B cell (primary cell): ENCODE results near the gene P2RY6. TPM values are rescaled to one million over a fixed set of nuclear protein-coding genes. Genes with fewer than 3 reads are reported as not detected.

Experiments used
- ATAC-seq: fragments of 200-7000 bp; cut with Tn5 transposase; one replicate; pipeline ENCODE4 v1.10.0; 2021; ENCODE audit warnings: low read depth, mild to moderate bottlenecking, moderate number of reproducible peaks, moderate library complexity
- CTCF ChIA-PET: fragments of 350-600 bp; sonication (Branson Sonifier 250); formaldehyde crosslinking; loops from one replicate; lab custom pipeline; 2021; ENCODE audit warnings: antibody characterized with exemption, inconsistent platforms; lab: Charles Lee
- POLR2A ChIA-PET: fragments of 350-600 bp; sonication (Branson Sonifier 250); formaldehyde crosslinking; loops from one replicate; lab custom pipeline; 2021; ENCODE audit warnings: antibody characterized with exemption; lab: Charles Lee
- DNase-seq: peaks from one replicate; pipeline ENCODE4 v3.0.0; 2013
- H2AFZ ChIP-seq: 2 replicates; pipeline ENCODE4 v1.6.1; 2012; ENCODE audit warnings: mild to moderate bottlenecking, low read depth, low read length; ENCODE audit not compliant: insufficient read depth, poor library complexity, severe bottlenecking
- H3K27ac ChIP-seq, 2 donors: 1 replicate in 1 of 2; 2 replicates in 1 of 2; pipeline ENCODE4 v1.5.1; 2012 to 2013; ENCODE audit warnings: low read length in 2 of 2, mild to moderate bottlenecking in 2 of 2, moderate library complexity in 1 of 2
- H3K27me3 ChIP-seq, 4 experiments: fragments of 200-600 bp in 1 of 4; sonication (generic) in 1 of 4; replicated peaks in 1 of 4; 1 replicate in 2 of 4; 2 replicates in 2 of 4; pipeline versions ENCODE4 v1.6.1 to v1.7.0; 2013 to 2016; ENCODE audit warnings: low read length in 3 of 4, mild to moderate bottlenecking in 2 of 4, mixed read lengths in 1 of 4, moderate library complexity in 1 of 4; ENCODE audit not compliant: insufficient read depth in 4 of 4, control insufficient read depth in 3 of 4; ENCODE audit errors: control extremely low read depth in 1 of 4
- H3K36me3 ChIP-seq, 2 experiments: replicated peaks in 1 of 2; 1 replicate in 1 of 2; 2 replicates in 1 of 2; pipeline versions ENCODE4 v1.6.1 to v1.7.1; 2013; ENCODE audit warnings: low read length in 1 of 2; ENCODE audit not compliant: insufficient read depth in 2 of 2, control insufficient read depth in 1 of 2; ENCODE audit errors: control extremely low read depth in 1 of 2, extremely low read depth in 1 of 2
- H3K4me1 ChIP-seq, 2 donors: fragments of 200-600 bp in 1 of 2; sonication (generic) in 1 of 2; 1 replicate in 1 of 2; 2 replicates in 1 of 2; pipeline versions ENCODE4 v1.5.1 to v1.6.1; 2013 to 2017; ENCODE audit warnings: low read length in 2 of 2; ENCODE audit not compliant: control insufficient read depth in 2 of 2, insufficient read depth in 2 of 2
- H3K4me2 ChIP-seq: replicated peaks from 2 replicates; pipeline ENCODE3; 2012; ENCODE audit warnings: mild to moderate bottlenecking, low read depth, low read length; ENCODE audit not compliant: poor library complexity, severe bottlenecking
- H3K4me3 ChIP-seq, 5 experiments: fragments of 200-600 bp in 1 of 5; sonication (generic) in 1 of 5; 1 replicate in 3 of 5; 2 replicates in 2 of 5; pipeline versions ENCODE4 v1.5.1 to v1.7.0; 2011 to 2016; ENCODE audit warnings: low read length in 4 of 5, mild to moderate bottlenecking in 4 of 5, low read depth in 2 of 5, control low read depth in 1 of 5, moderate library complexity in 1 of 5; ENCODE audit not compliant: insufficient read depth in 1 of 5; ENCODE audit errors: control extremely low read depth in 1 of 5, extremely low read depth in 1 of 5
- H3K79me2 ChIP-seq: fragments of 200-600 bp; sonication (generic); one replicate; pipeline ENCODE4 v1.6.0; 2016; ENCODE audit warnings: low read length; ENCODE audit not compliant: control insufficient read depth, insufficient read depth
- H3K9ac ChIP-seq: fragments of 200-600 bp; sonication (generic); 2 replicates; pipeline ENCODE4 v1.6.1; 2017; ENCODE audit warnings: mild to moderate bottlenecking, low read length, moderate library complexity
- H3K9me3 ChIP-seq, 3 donors: one replicate each; pipeline versions ENCODE4 v1.6.1 to v1.7.1; 2013; ENCODE audit warnings: low read length in 2 of 3; ENCODE audit not compliant: control insufficient read depth in 2 of 3, insufficient read depth in 1 of 3; ENCODE audit errors: control extremely low read depth in 1 of 3
- H4K20me1 ChIP-seq: 2 replicates; pipeline ENCODE4 v1.6.0; 2012; ENCODE audit warnings: mild to moderate bottlenecking, low read length; ENCODE audit not compliant: insufficient read depth, control insufficient read depth, poor library complexity, severe bottlenecking
- H3K27ac Mint-ChIP-seq: one replicate; pipeline ENCODE4 v1.8.0; 2021; ENCODE audit warnings: mixed read lengths
- H3K27me3 Mint-ChIP-seq: one replicate; pipeline ENCODE4 v1.8.0; 2021; ENCODE audit warnings: mixed read lengths
- H3K4me1 Mint-ChIP-seq: one replicate; pipeline ENCODE4 v1.8.0; 2021; ENCODE audit warnings: mixed read lengths
- H3K4me3 Mint-ChIP-seq: one replicate; pipeline ENCODE4 v1.8.0; 2021; ENCODE audit warnings: mixed read lengths
- H3K9me3 Mint-ChIP-seq: one replicate; pipeline ENCODE4 v1.8.0; 2022; ENCODE audit warnings: mixed read lengths; ENCODE audit not compliant: insufficient read depth
- EZH2 ChIP-seq: IDR thresholded peaks from 2 replicates; pipeline ENCODE4 v1.6.1; 2012; ENCODE audit warnings: borderline replicate concordance, low read depth, mild to moderate bottlenecking, moderate library complexity, low read length; ENCODE audit not compliant: insufficient read depth, poor library complexity, severe bottlenecking
- WGBS: methylation state at CpG from one replicate; pipeline ENCODE4 v1.1.5; 2013; ENCODE audit warnings: missing lambda C conversion rate; ENCODE audit not compliant: insufficient coverage; 5-methylcytosine and 5-hydroxymethylcytosine counted together
- intact Hi-C: fragments of 100-400 bp; cut with micrococcal nuclease; formaldehyde crosslinking; loops from one replicate; pipeline ENCODE4 v1.10.0; 2022
- polyA plus RNA-seq: library from polyadenylated mRNA; depleted of rRNA; stranded (reverse); fragments of >200 nt; gene quantifications from 2 replicates; pipeline ENCODE4 v1.2.3, GENCODE V29; 2012
- total RNA-seq, 2 donors: library from RNA; stranded (reverse); fragments of 120-200 nt in 1 of 2; gene quantifications; 1 replicate in 1 of 2; 2 replicates in 1 of 2; pipeline versions ENCODE4 v1.2.3 to v1.2.4, GENCODE V29; 2013 to 2022
- TF ChIP-seq, protein P1 (sequence below): fragments of 200-600 bp; IDR thresholded peaks from one replicate; pipeline ENCODE4 v1.8.0; 2022; ENCODE audit warnings: antibody characterized with exemption, mild to moderate bottlenecking

The P2RY6 gene
- total and polyA plus RNA-seq, 2 donors (not counting 1 experiment from before 2014, with no cell fraction given) = 0.25 TPM; not detected in 1

DNA sequence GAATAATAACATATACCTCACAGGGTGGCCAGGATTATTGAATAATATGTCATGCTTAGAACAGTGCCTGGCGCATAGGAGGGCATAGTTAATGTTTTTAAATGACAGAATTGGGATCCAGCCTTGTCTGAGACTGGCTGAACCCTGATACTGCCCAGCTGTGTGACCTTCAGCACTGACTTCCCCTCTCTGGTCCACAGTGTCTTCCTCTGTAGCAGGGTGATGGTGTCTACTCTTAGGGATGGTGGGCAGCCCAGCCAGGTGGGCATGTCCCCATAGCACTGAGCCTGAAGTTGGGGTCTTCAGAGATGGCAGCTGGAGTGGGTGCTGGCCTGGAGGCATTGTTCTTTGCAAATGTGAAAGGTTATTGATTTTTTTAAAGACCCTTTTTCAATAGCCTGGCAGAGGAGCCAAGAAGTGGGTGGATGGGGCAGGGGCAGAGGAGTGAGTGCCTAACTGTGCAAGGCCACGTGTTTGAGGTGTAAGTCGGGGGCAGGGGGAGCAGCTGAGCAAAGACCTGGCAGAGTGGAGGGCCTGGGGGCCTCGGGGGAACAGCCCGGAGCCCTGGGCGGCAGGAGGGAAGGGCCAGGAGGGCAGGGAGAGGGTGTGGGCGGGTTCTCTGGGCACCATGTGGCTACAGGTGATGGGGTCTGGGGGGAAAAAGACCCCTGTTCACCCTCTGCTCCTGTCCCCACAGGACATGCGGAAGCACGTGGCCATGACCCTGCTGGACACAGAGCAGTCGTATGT lies 74.2 kb downstream of the P2RY6 start:
- CTCF ChIA-PET = interaction anchor here (7.1 to 9.3 kb wide), 2 partner anchors 27 to 44 kb away, joined by 101 to 352 read pairs; partner anchors contain the start of gene RELT
- H3K4me1 ChIP-seq = peaks cover 0 to 2% of the 10 kb centered on the region in 2 donors
- no peak overlapping the region for H3K27ac Mint-ChIP-seq

DNA sequence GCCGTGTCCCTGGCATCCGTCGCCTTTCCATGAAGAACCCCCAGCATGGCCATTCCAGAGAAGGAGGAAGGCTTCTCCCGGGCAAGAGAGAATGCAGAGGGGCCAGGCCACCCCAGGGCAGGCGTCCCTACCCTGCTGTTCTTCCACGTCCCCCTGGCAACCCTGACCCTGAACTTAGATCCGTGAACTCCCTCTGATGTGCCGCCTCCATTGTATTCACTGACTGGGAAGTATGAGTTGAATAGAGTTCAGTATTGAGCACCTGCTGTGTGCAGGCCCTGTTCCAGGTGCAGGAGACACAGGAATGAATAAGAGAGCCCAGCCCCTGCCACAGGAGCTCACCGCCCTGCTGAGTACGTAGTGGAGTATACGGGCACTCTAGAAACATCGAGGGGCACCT lies 74.9 kb downstream of the P2RY6 start:
- Histone ChIP-seq H3K4me3 (no peak overlapping the region), H3K79me2 (no peaks in the 10 kb centered on the region), H3K9ac (no peak overlapping the region), H3K4me1 (peaks cover 0 to 4% of the 10 kb centered on the region in 2 donors), H3K9me3 (no peaks in the 10 kb centered on the region), H2AFZ (no peak overlapping the region), H3K4me2 (no peak overlapping the region), H3K27me3 (no peaks in the 10 kb centered on the region), H4K20me1 (no peaks in the 10 kb centered on the region), H3K36me3 (no peaks in the 10 kb centered on the region), H3K27ac (no peak overlapping the region)
- no peak for TF ChIP-seq EZH2
- TF ChIP-seq, protein P1, sequence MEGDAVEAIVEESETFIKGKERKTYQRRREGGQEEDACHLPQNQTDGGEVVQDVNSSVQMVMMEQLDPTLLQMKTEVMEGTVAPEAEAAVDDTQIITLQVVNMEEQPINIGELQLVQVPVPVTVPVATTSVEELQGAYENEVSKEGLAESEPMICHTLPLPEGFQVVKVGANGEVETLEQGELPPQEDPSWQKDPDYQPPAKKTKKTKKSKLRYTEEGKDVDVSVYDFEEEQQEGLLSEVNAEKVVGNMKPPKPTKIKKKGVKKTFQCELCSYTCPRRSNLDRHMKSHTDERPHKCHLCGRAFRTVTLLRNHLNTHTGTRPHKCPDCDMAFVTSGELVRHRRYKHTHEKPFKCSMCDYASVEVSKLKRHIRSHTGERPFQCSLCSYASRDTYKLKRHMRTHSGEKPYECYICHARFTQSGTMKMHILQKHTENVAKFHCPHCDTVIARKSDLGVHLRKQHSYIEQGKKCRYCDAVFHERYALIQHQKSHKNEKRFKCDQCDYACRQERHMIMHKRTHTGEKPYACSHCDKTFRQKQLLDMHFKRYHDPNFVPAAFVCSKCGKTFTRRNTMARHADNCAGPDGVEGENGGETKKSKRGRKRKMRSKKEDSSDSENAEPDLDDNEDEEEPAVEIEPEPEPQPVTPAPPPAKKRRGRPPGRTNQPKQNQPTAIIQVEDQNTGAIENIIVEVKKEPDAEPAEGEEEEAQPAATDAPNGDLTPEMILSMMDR = no peak
- Mint-ChIP-seq H3K4me1 (peaks cover 11% of the 10 kb centered on the region), H3K4me3 (no peak overlapping the region), H3K27ac (no peak overlapping the region), H3K27me3 (peaks cover 5% of the 10 kb centered on the region), H3K9me3 (no peaks in the 10 kb centered on the region)
- DNase-seq (no peak), ATAC-seq (no peak)
- WGBS = 96% methylated on average over 12 of the region's 12 CpGs
- CTCF ChIA-PET = interaction anchor here (0.9 to 9.3 kb wide), 3 partner anchors 10 to 44 kb away, joined by 3 to 352 read pairs (median 101); partner anchors contain the start of gene RELT
- intact Hi-C loops = no loop called here
- POLR2A ChIA-PET = no interaction called here

More for the DNA sequence above, 74.2 kb downstream of the P2RY6 start:
- no peak overlapping the region for H3K4me3 Mint-ChIP-seq
- H3K9me3 Mint-ChIP-seq = no peaks in the 10 kb centered on the region
- WGBS = 88% methylated on average over 10 of the region's 10 CpGs
- H3K27ac ChIP-seq = no peak overlapping the region
- H3K27me3 Mint-ChIP-seq = peaks cover 5% of the 10 kb centered on the region
- H3K4me3 ChIP-seq = no peak overlapping the region
- H3K36me3 ChIP-seq = no peaks in the 10 kb centered on the region
- POLR2A ChIA-PET = no interaction called here
- peaks cover 10% of the 10 kb centered on the region for H3K4me1 Mint-ChIP-seq
- no peak for DNase-seq
- H3K9me3 ChIP-seq = no peaks in the 10 kb centered on the region
- TF ChIP-seq EZH2 = no peak
- TF ChIP-seq, protein P1 = no peak
- no peak for ATAC-seq
- no peak overlapping the region for H3K4me2 ChIP-seq
- no peaks in the 10 kb centered on the region for H3K27me3 ChIP-seq
- no peaks in the 10 kb centered on the region for H3K79me2 ChIP-seq
- H4K20me1 ChIP-seq = no peaks in the 10 kb centered on the region
- H3K9ac ChIP-seq = no peak overlapping the region
- intact Hi-C loops = no loop called here
- no peak overlapping the region for H2AFZ ChIP-seq
